Sigmoid colon (tissue), 3 donors: Measurements from ENCODE around the gene NTM.

Source experiments
- POLR2A ChIP-seq, 2 donors: fragments of 450-650 bp; IDR thresholded peaks; one replicate each; pipeline ENCODE4 v1.6.1; 2016; ENCODE audit warnings: antibody characterized with exemption in 2 of 2, mild to moderate bottlenecking in 2 of 2, moderate library complexity in 2 of 2
- TF ChIP-seq, protein P1 (sequence below), 4 experiments: fragments of 450-650 bp in 3 of 4; fragments of 200-600 bp in 1 of 4; IDR thresholded peaks; one replicate each; pipeline ENCODE4 v1.5.1; 2016 to 2019; ENCODE audit warnings: antibody characterized with exemption in 4 of 4, mild to moderate bottlenecking in 3 of 4, moderate library complexity in 2 of 4

DNA sequence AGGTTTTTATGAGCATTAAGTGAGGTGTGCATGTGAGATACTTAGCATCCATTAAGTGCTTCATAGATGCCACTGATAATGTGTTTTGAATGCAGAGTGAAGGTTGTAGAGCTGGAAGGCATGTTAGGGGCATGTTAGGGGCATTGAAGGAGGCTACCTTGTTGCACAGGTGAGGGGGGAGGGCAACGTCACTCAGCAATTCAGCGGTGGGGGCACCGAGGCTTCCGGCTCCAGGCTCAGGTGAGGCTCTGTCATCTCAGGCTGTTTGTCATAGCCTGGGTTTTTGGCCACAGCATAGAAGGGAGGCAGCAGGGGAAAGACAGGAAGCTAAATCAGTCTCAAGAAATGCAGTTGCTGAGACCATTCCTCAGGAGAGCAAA, 299.0 kb downstream of the NTM start:
- TF ChIP-seq, protein P1, sequence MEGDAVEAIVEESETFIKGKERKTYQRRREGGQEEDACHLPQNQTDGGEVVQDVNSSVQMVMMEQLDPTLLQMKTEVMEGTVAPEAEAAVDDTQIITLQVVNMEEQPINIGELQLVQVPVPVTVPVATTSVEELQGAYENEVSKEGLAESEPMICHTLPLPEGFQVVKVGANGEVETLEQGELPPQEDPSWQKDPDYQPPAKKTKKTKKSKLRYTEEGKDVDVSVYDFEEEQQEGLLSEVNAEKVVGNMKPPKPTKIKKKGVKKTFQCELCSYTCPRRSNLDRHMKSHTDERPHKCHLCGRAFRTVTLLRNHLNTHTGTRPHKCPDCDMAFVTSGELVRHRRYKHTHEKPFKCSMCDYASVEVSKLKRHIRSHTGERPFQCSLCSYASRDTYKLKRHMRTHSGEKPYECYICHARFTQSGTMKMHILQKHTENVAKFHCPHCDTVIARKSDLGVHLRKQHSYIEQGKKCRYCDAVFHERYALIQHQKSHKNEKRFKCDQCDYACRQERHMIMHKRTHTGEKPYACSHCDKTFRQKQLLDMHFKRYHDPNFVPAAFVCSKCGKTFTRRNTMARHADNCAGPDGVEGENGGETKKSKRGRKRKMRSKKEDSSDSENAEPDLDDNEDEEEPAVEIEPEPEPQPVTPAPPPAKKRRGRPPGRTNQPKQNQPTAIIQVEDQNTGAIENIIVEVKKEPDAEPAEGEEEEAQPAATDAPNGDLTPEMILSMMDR (IDR thresholded peaks at IDR 0.05), result no peak
- no peak for TF ChIP-seq POLR2A (IDR thresholded peaks at IDR 0.05)
